Measurements from ENCODE around the gene TEX36.

DNA sequence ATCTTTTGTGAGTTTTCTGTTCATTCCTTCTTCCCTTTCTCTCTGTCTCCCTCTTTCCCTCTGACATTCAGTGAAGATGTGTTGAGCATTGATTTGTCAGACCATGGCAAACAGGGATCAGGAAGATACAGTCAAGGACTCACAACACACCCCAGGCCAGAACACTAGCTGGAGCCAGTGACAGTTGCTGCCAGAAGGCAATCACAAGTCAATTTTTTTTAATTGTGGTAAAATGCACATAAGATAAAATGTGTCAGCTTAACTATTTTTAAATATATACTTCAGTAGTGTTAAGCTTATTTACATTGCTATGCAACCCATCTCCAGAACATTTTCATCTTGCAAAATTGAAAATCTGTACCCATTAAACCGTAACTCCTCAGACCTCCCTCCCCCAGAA is 62.6 kb downstream of the TEX36 start:
- TF ChIP-seq POLR2A (IDR thresholded peaks at IDR 0.05; ENCODE audit: low read depth), result no peak
- TF ChIP-seq POLR2AphosphoS5 (IDR thresholded peaks at IDR 0.05), result no peak

Data from esophagus muscularis mucosa (tissue), 2 donors.